ENCODE results near the gene IFNGR2.
"Not testable (repeated sequence)": the region's sequence is repeated elsewhere in the genome, so short reads cannot be mapped to it uniquely, and the experiment has no call there.

GRCh38 chr21:33363911-33364609 lies 39.2 kb upstream of the IFNGR2 start:
- TF ChIP-seq CTCF (IDR thresholded peaks at IDR 0.05; ENCODE audit: borderline replicate concordance, extremely low read depth, low read length, poor library complexity, severe bottlenecking); EZH2 (IDR thresholded peaks at IDR 0.05; ENCODE audit: borderline replicate concordance, low read depth, low read length, severe bottlenecking): not testable (repeated sequence)

Data from DND-41 (cell line).